Endothelial cell (in vitro differentiated cells): ENCODE data around the gene ITGAE. TPM values are rescaled to one million over a fixed set of nuclear protein-coding genes. Genes with fewer than 3 reads are reported as not detected.
A peak's percentile ranks its signal among the peaks of the same experiment; 100 is the strongest.

Experiments used
- DNase-seq: peaks from one replicate; pipeline ENCODE4 v3.0.0; 2021; ENCODE audit warnings: low spot score
- H3K27ac Mint-ChIP-seq: one replicate; pipeline ENCODE4 v1.8.0; 2021; ENCODE audit warnings: mixed read lengths, inconsistent platforms; ENCODE audit not compliant: unreplicated experiment
- H3K27me3 Mint-ChIP-seq: one replicate; pipeline ENCODE4 v1.8.0; 2021; ENCODE audit warnings: mild to moderate bottlenecking, moderate library complexity, mixed read lengths, inconsistent platforms; ENCODE audit not compliant: unreplicated experiment
- H3K36me3 Mint-ChIP-seq: one replicate; pipeline ENCODE4 v1.8.0; 2021; ENCODE audit warnings: mild to moderate bottlenecking, low read depth, mixed read lengths, inconsistent platforms; ENCODE audit not compliant: unreplicated experiment
- H3K4me1 Mint-ChIP-seq: one replicate; pipeline ENCODE4 v1.8.0; 2021; ENCODE audit warnings: mild to moderate bottlenecking, mixed read lengths, inconsistent platforms; ENCODE audit not compliant: unreplicated experiment
- H3K4me3 Mint-ChIP-seq: one replicate; pipeline ENCODE4 v1.8.0; 2021; ENCODE audit warnings: mild to moderate bottlenecking, mixed read lengths, inconsistent platforms; ENCODE audit not compliant: unreplicated experiment
- H3K9me3 Mint-ChIP-seq: one replicate; pipeline ENCODE4 v1.8.0; 2021; ENCODE audit warnings: mixed read lengths, inconsistent platforms; ENCODE audit not compliant: unreplicated experiment
- CTCF ChIP-seq: fragments of 200-600 bp; sonication (generic); IDR thresholded peaks from one replicate; pipeline ENCODE4 v1.5.0; 2021; ENCODE audit warnings: antibody characterized with exemption; ENCODE audit not compliant: unreplicated experiment
- total RNA-seq: library from RNA; stranded (reverse); fragmentation: NEBNext Ultra II Directional; extraction: Animal tissue kit (Norgen Biotek cat#: 25700); gene quantifications from one replicate; pipeline ENCODE4 v1.2.1, GENCODE V29; 2021; ENCODE audit not compliant: unreplicated experiment

Gene ITGAE
- total RNA-seq, 1 donor from 2014 or later: 30.0 TPM

DNA sequence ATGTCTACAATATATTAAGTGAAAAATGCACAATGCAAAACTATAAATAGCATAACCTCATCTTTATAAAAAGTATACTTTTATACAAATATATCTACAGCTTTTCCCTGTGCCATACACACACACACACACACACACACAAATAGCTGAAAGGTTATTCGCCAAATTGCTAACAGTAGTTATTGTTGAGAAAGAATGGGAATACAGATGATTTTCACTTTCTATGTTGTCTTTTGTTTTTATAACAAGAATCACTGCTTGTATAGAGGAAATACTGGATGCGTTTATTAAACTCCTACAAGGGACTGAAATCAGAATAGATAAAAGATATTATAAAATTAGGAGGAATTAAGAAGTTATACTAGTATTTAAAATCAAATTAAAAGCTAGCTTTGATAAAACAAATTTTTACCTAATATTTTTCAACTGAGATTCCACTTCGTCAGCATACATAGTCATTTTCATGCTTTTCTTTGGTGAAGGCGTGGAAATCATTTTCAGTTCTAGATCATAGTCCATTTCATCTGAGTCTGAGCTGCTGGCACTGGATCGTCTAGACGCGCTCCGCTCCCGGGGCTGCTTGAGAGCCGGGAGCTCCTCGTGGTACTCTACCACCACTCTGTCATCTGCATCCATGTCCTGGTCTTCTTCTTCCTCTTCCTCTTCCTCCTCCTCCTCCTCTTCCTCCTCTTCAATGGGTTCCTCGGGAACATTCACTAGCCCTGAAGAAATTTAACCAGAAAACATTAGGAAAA, 17.0 kb upstream of the ITGAE start:
- Mint-ChIP-seq H3K27ac (peak overlapping the region; percentile 91), H3K4me1 (peaks cover 10% of the 10 kb centered on the region), H3K4me3 (peak overlapping the region; percentile 62), H3K9me3 (no peaks in the 10 kb centered on the region), H3K27me3 (no peaks in the 10 kb centered on the region), H3K36me3 (peaks cover 40% of the 10 kb centered on the region)
- no peak for DNase-seq
- no peak for TF ChIP-seq CTCF

- H3K4me3 Mint-ChIP-seq: peak overlapping the region; percentile 51
- no peaks in the 10 kb centered on the region for H3K9me3 Mint-ChIP-seq
- no peak for DNase-seq
- H3K27ac Mint-ChIP-seq: no peak overlapping the region
- no peaks in the 10 kb centered on the region for H3K27me3 Mint-ChIP-seq
- no peak for TF ChIP-seq CTCF
- peaks cover 10% of the 10 kb centered on the region for H3K4me1 Mint-ChIP-seq
- H3K36me3 Mint-ChIP-seq: peaks cover 41% of the 10 kb centered on the region
Measured at GRCh38 chr17:3815925-3816324, 14.9 kb upstream of the ITGAE start.

- H3K27me3 Mint-ChIP-seq: no peaks in the 10 kb centered on the region
- no peaks in the 10 kb centered on the region for H3K9me3 Mint-ChIP-seq
- peaks cover 41% of the 10 kb centered on the region for H3K36me3 Mint-ChIP-seq
- peaks cover 10% of the 10 kb centered on the region for H3K4me1 Mint-ChIP-seq
- H3K4me3 Mint-ChIP-seq: no peak overlapping the region
- no peak for TF ChIP-seq CTCF
- peak overlapping the region; percentile 48 for H3K27ac Mint-ChIP-seq
- DNase-seq: no peak
Measured at GRCh38 chr17:3815122-3815521, 14.1 kb upstream of the ITGAE start.

DNA sequence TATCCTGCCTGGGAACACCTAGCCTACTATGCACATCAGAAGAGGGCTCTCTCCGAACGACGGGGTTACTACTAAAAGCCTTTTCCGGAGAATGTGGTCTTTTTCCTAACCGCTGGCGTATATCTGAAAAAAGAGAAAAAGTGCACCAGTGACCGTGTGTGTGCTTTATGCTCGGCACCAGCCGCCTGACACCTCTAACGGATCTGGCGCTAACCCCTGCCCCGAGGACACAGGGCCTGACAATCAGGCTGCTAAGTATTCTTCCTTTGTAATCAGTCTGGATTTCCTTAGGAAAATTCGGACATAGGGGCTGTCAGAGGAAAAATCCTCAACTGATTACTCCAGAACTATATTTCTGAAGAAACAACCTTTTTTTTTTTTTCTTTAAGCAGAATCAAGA, 13.4 kb upstream of the ITGAE start:
- DNase-seq: no peak
- peaks cover 10% of the 10 kb centered on the region for H3K4me1 Mint-ChIP-seq
- no peak for TF ChIP-seq CTCF
- peaks cover 2% of the 10 kb centered on the region for H3K27me3 Mint-ChIP-seq
- no peak overlapping the region for H3K27ac Mint-ChIP-seq
- H3K36me3 Mint-ChIP-seq: peaks cover 45% of the 10 kb centered on the region
- no peaks in the 10 kb centered on the region for H3K9me3 Mint-ChIP-seq
- H3K4me3 Mint-ChIP-seq: no peak overlapping the region

- no peak for DNase-seq
- Mint-ChIP-seq H3K9me3 (no peaks in the 10 kb centered on the region), H3K27ac (no peak overlapping the region), H3K4me1 (peaks cover under 1% of the 10 kb centered on the region), H3K4me3 (no peak overlapping the region), H3K27me3 (peaks cover 2% of the 10 kb centered on the region), H3K36me3 (peaks cover 52% of the 10 kb centered on the region)
- no peak for TF ChIP-seq CTCF
Measured at GRCh38 chr17:3813171-3813570, 12.2 kb upstream of the ITGAE start.
